Neural progenitor cell (in vitro differentiated cells): Measurements from ENCODE around the gene JMJD7. TPM values are rescaled to one million over a fixed set of nuclear protein-coding genes. Genes with fewer than 3 reads are reported as not detected.

Experiments used
- DNase-seq: peaks from one replicate; pipeline ENCODE4 v3.0.0-alpha.2; 2016; ENCODE audit warnings: low spot score
- H2AFZ ChIP-seq: fragments of 200-600 bp; sonication (generic); replicated peaks from 2 replicates; pipeline ENCODE4 v1.6.1; 2016; ENCODE audit warnings: antibody characterized with exemption
- H3F3A ChIP-seq: fragments of 200-600 bp; sonication (generic); 2 replicates; pipeline ENCODE4 v1.6.1; 2016; ENCODE audit warnings: antibody characterized with exemption, low read depth
- H3K27ac ChIP-seq: fragments of 200-600 bp; sonication (generic); 2 replicates; pipeline ENCODE4 v1.5.1; 2016; ENCODE audit warnings: mild to moderate bottlenecking
- H3K27me3 ChIP-seq: fragments of 200-600 bp; sonication (generic); 2 replicates; pipeline ENCODE4 v1.6.1; 2016; ENCODE audit warnings: mild to moderate bottlenecking, moderate library complexity
- H3K36me3 ChIP-seq: fragments of 200-600 bp; sonication (generic); 2 replicates; pipeline ENCODE4 v1.5.1; 2016
- H3K4me1 ChIP-seq: fragments of 200-600 bp; sonication (generic); 2 replicates; pipeline ENCODE4 v1.6.1; 2016; ENCODE audit warnings: mixed run types
- H3K4me2 ChIP-seq: fragments of 200-600 bp; sonication (generic); 2 replicates; pipeline ENCODE4 v1.6.1; 2016
- H3K4me3 ChIP-seq: fragments of 200-600 bp; sonication (generic); 2 replicates; pipeline ENCODE4 v1.5.1; 2016
- H3K79me2 ChIP-seq: fragments of 200-600 bp; sonication (generic); 2 replicates; pipeline ENCODE4 v1.6.1; 2016; ENCODE audit warnings: low read depth
- H3K9ac ChIP-seq: fragments of 200-600 bp; sonication (generic); 2 replicates; pipeline ENCODE4 v1.6.1; 2016
- H3K9me3 ChIP-seq: fragments of 200-600 bp; sonication (generic); 2 replicates; pipeline ENCODE4 v1.5.1; 2016; ENCODE audit warnings: low read depth
- H4K20me1 ChIP-seq: fragments of 200-600 bp; sonication (generic); 2 replicates; pipeline ENCODE4 v1.6.1; 2016; ENCODE audit warnings: low read depth
- H3K27ac Mint-ChIP-seq: 3 replicates; pipeline ENCODE4 v1.8.0; 2021; ENCODE audit warnings: mixed read lengths
- H3K27me3 Mint-ChIP-seq: 2 replicates; pipeline ENCODE4 v1.8.0; 2022; ENCODE audit warnings: low read depth, mild to moderate bottlenecking, inconsistent platforms, moderate library complexity, mixed read lengths; ENCODE audit not compliant: insufficient read depth
- H3K36me3 Mint-ChIP-seq: 3 replicates; pipeline ENCODE4 v1.8.0; 2021; ENCODE audit warnings: mixed read lengths
- H3K4me1 Mint-ChIP-seq: 3 replicates; pipeline ENCODE4 v1.8.0; 2021; ENCODE audit warnings: mixed read lengths
- H3K4me3 Mint-ChIP-seq: 3 replicates; pipeline ENCODE4 v1.8.0; 2021; ENCODE audit warnings: mild to moderate bottlenecking, moderate library complexity, mixed read lengths
- H3K9me3 Mint-ChIP-seq: 3 replicates; pipeline ENCODE4 v1.8.0; 2020; ENCODE audit warnings: mixed read lengths
- EZH2 ChIP-seq: fragments of 200-600 bp; sonication (generic); IDR thresholded peaks from 2 replicates; pipeline ENCODE4 v1.6.1; 2017; ENCODE audit warnings: antibody characterized with exemption, mild to moderate bottlenecking, moderate library complexity
- EZH2phosphoT487 ChIP-seq: fragments of 200-600 bp; sonication (generic); IDR thresholded peaks from 2 replicates; pipeline ENCODE4 v1.6.1; 2017; ENCODE audit warnings: antibody characterized with exemption
- total RNA-seq: library from RNA; depleted of rRNA; stranded (reverse); fragments of >200 nt; gene quantifications from 2 replicates; pipeline ENCODE4 v1.2.3, GENCODE V29; 2015; ENCODE audit warnings: low replicate concordance
- TF ChIP-seq, protein P1 (sequence below): fragments of 200-600 bp; sonication (generic); IDR thresholded peaks from 2 replicates; pipeline ENCODE4 v1.5.1; 2017; ENCODE audit warnings: antibody characterized with exemption, mild to moderate bottlenecking

JMJD7 gene
- total RNA-seq, 1 donor from 2014 or later = 13.4 TPM

DNA sequence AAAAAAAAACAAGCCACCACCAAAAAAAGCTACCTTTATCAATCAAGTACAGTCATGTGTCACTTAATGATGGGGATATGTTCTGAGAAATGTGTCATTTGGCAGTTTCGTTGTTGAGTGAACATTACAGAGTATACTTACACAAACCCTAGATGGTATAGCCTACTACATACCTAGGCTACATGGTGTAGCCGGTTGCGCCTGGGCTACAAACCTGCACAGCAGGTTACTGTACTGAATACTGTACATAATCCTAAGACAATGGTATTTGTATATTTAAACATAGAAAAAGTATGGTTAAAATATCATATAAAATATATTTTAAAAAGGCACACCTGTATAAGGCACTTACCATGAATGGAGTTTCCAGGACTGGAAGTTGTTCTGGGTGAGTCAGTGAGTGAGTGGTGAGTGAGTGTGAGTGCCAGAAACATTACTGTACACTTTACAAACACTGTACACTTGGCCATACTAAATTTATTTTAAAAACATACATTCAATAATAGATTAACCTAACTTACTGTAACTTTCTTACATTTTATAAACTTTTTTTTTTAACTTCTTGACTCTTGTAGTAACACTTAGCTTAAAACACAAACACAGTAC, 25.9 kb upstream of the JMJD7 start:
- H3K4me1 Mint-ChIP-seq = peaks cover 16% of the 10 kb centered on the region

DNA sequence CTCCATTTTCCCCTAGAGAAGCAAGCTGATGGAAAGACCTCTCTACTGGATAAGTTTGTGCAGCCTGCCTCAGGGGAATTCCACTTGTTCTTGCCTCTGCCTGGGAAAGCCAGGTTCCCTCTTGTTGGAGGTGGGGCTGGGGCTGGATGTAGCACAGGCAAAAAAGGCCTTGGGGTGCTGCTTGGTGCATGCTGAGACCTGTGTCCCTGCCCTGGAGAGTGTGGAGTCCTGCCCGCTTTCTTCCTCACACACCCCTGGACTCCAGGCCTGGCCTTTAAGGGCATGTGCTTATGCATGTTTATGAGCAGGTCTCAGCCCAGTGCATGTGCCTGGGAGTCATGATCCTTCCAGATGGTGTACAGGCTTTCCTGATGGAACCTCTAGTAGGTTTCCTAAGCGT, 23.5 kb upstream of the JMJD7 start:
- Histone ChIP-seq H2AFZ (no peak overlapping the region), H4K20me1 (no peaks in the 10 kb centered on the region), H3K4me3 (no peak overlapping the region), H3K4me1 (no peaks in the 10 kb centered on the region), H3F3A (no peaks in the 10 kb centered on the region), H3K36me3 (no peaks in the 10 kb centered on the region), H3K9me3 (no peaks in the 10 kb centered on the region), H3K4me2 (no peak overlapping the region), H3K9ac (no peak overlapping the region), H3K79me2 (no peaks in the 10 kb centered on the region), H3K27ac (no peak overlapping the region), H3K27me3 (no peaks in the 10 kb centered on the region)
- peak overlapping the region; percentile 89 for H3K27ac Mint-ChIP-seq
- peaks cover 9% of the 10 kb centered on the region for H3K36me3 Mint-ChIP-seq
- peaks cover 8% of the 10 kb centered on the region for H3K4me1 Mint-ChIP-seq
- no peak overlapping the region for H3K4me3 Mint-ChIP-seq
- H3K9me3 Mint-ChIP-seq = no peaks in the 10 kb centered on the region
- peaks cover 3% of the 10 kb centered on the region for H3K27me3 Mint-ChIP-seq
- no peak for DNase-seq
- TF ChIP-seq, protein P1, sequence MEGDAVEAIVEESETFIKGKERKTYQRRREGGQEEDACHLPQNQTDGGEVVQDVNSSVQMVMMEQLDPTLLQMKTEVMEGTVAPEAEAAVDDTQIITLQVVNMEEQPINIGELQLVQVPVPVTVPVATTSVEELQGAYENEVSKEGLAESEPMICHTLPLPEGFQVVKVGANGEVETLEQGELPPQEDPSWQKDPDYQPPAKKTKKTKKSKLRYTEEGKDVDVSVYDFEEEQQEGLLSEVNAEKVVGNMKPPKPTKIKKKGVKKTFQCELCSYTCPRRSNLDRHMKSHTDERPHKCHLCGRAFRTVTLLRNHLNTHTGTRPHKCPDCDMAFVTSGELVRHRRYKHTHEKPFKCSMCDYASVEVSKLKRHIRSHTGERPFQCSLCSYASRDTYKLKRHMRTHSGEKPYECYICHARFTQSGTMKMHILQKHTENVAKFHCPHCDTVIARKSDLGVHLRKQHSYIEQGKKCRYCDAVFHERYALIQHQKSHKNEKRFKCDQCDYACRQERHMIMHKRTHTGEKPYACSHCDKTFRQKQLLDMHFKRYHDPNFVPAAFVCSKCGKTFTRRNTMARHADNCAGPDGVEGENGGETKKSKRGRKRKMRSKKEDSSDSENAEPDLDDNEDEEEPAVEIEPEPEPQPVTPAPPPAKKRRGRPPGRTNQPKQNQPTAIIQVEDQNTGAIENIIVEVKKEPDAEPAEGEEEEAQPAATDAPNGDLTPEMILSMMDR = no peak
- TF ChIP-seq EZH2phosphoT487 = no peak
- TF ChIP-seq EZH2 = no peak

More for the DNA sequence above, 25.9 kb upstream of the JMJD7 start:
- Histone ChIP-seq H4K20me1 (peaks cover 9% of the 10 kb centered on the region), H3K27ac (no peak overlapping the region), H3K4me1 (no peaks in the 10 kb centered on the region), H3F3A (no peaks in the 10 kb centered on the region), H3K36me3 (no peaks in the 10 kb centered on the region), H3K9me3 (no peaks in the 10 kb centered on the region), H3K9ac (no peak overlapping the region), H3K27me3 (no peaks in the 10 kb centered on the region), H3K4me3 (no peak overlapping the region), H3K79me2 (no peaks in the 10 kb centered on the region), H3K4me2 (no peak overlapping the region), H2AFZ (no peak overlapping the region)
- Mint-ChIP-seq H3K36me3 (peaks cover 10% of the 10 kb centered on the region), H3K27me3 (peaks cover 7% of the 10 kb centered on the region), H3K9me3 (no peaks in the 10 kb centered on the region), H3K4me3 (no peak overlapping the region), H3K27ac (no peak overlapping the region)
- TF ChIP-seq EZH2 = no peak
- TF ChIP-seq, protein P1 = no peak
- TF ChIP-seq EZH2phosphoT487 = no peak
- DNase-seq = no peak

DNA sequence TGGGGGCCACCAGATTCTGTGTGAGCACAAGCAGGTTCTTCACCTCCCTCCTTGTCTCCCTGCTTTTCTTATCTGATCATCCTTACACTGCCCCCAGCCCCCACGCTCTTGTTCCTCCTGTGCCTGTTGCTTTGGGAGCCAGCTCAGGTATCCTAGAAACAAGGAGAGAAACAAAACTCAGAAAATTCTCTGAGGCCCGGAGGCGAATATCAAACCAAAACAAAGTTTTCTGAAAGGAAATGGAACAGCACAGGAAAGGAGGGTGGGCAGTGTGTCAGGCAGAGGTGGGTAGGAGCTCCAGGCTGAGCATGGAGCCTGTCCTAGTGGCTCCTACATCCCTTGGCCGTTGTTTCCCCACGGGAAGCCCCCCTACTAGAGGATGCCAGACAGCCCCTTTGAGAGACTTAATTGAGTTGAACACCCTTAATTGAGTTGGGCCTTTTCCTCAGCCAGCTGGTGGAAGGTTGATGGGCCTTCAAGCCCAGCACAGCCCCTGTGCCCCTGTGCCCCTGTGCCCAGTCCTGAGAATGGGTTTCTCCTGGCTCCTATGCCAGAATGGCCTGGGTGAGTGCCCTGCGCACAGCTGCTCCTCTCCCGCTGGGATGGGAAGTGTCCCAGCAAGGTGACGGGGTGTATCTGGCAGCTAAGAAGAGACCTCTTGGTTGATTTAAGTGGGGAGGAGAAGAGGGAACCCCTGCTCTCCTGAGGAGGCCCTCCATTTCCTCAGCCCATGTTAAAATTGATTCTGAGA, 22.8 kb upstream of the JMJD7 start:
- no peak overlapping the region for H2AFZ ChIP-seq
- Mint-ChIP-seq H3K9me3 (no peaks in the 10 kb centered on the region), H3K27me3 (peaks cover 3% of the 10 kb centered on the region), H3K4me1 (peaks cover 8% of the 10 kb centered on the region), H3K4me3 (no peak overlapping the region), H3K36me3 (peaks cover 9% of the 10 kb centered on the region), H3K27ac (peak overlapping the region; percentile 22)
- no peaks in the 10 kb centered on the region for H4K20me1 ChIP-seq
- no peaks in the 10 kb centered on the region for H3K79me2 ChIP-seq
- H3K4me3 ChIP-seq = no peak overlapping the region
- no peak for TF ChIP-seq EZH2phosphoT487
- no peak for TF ChIP-seq EZH2
- TF ChIP-seq, protein P1 = no peak
- no peak overlapping the region for H3K27ac ChIP-seq
- no peak overlapping the region for H3K4me2 ChIP-seq
- no peak for DNase-seq
- H3F3A ChIP-seq = no peaks in the 10 kb centered on the region
- no peaks in the 10 kb centered on the region for H3K9me3 ChIP-seq
- H3K36me3 ChIP-seq = no peaks in the 10 kb centered on the region
- H3K27me3 ChIP-seq = no peaks in the 10 kb centered on the region
- H3K4me1 ChIP-seq = no peaks in the 10 kb centered on the region
- H3K9ac ChIP-seq = no peak overlapping the region
